Activated naive CD4-positive, alpha-beta T cell treated with anti-CD3 and anti-CD28 coated beads, Interleukin-2, amount 50 U/mL, for 72 hours (primary cell): ENCODE data around the gene SLC1A7. TPM values are rescaled to one million over a fixed set of nuclear protein-coding genes. Genes with fewer than 3 reads are reported as not detected.

Experiments
- ATAC-seq, 2 donors: fragments of 150-1000 bp; cut with Tn5 transposase; 2 replicates each; pipeline ENCODE4 v1.10.0; 2021; ENCODE audit warnings: mild to moderate bottlenecking in 2 of 2, moderate library complexity in 2 of 2
- DNase-seq, 2 donors: peaks; one replicate each; pipeline ENCODE4 v3.0.0; 2021 to 2022; ENCODE audit warnings: low spot score in 2 of 2
- H3K27ac Mint-ChIP-seq, 2 donors: one replicate each; pipeline ENCODE4 v1.8.0; 2022; ENCODE audit warnings: mild to moderate bottlenecking in 2 of 2, mixed read lengths in 2 of 2
- H3K36me3 Mint-ChIP-seq, 2 donors: one replicate each; pipeline ENCODE4 v1.8.0; 2022; ENCODE audit warnings: mixed read lengths in 2 of 2
- H3K9me3 Mint-ChIP-seq, 2 donors: one replicate each; pipeline ENCODE4 v1.8.0; 2022; ENCODE audit warnings: mixed read lengths in 2 of 2
- total RNA-seq, 2 donors: library from RNA; stranded (reverse); gene quantifications; one replicate each; pipeline ENCODE4 v1.2.3, GENCODE V29; 2022

The SLC1A7 gene
- total RNA-seq, 2 donors from 2014 or later: not detected

GRCh38 chr1:53079251-53079650, 63.2 kb downstream of the SLC1A7 start:
- no peaks in the 10 kb centered on the region for H3K36me3 Mint-ChIP-seq
- ATAC-seq: no peak
- peak overlapping the region in 1 of 2 donors; percentile 41 for H3K27ac Mint-ChIP-seq
- no peaks in the 10 kb centered on the region for H3K9me3 Mint-ChIP-seq
- DNase-seq: no peak

GRCh38 chr1:53078333-53079101, 63.9 kb downstream of the SLC1A7 start:
- DNase-seq (no peak), ATAC-seq (no peak)
- Mint-ChIP-seq H3K9me3 (no peaks in the 10 kb centered on the region), H3K36me3 (no peaks in the 10 kb centered on the region), H3K27ac (no peak overlapping the region)

DNA sequence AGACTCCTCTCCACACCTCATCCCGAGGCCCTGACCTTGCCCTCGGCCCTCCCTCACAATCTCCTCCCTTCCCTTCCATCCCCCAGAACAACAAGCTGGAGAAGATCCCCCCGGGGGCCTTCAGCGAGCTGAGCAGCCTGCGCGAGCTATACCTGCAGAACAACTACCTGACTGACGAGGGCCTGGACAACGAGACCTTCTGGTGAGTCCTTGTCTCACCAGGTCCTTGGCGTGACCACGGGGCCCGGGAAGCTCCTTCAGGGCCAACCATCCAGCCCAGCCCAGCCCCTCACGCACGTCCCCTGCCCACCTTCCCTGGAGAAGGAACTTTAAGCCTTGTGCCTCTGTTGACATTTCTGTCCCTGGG, 64.9 kb downstream of the SLC1A7 start:
- ATAC-seq (no peak), DNase-seq (no peak)
- Mint-ChIP-seq H3K9me3 (no peaks in the 10 kb centered on the region), H3K27ac (no peak overlapping the region), H3K36me3 (no peaks in the 10 kb centered on the region)

GRCh38 chr1:53076721-53077598, 65.5 kb downstream of the SLC1A7 start:
- H3K36me3 Mint-ChIP-seq: no peaks in the 10 kb centered on the region
- no peak overlapping the region for H3K27ac Mint-ChIP-seq
- DNase-seq (no peak), ATAC-seq (no peak)
- H3K9me3 Mint-ChIP-seq: no peaks in the 10 kb centered on the region

- no peaks in the 10 kb centered on the region for H3K36me3 Mint-ChIP-seq
- ATAC-seq (no peak), DNase-seq (no peak)
- no peak overlapping the region for H3K27ac Mint-ChIP-seq
- no peaks in the 10 kb centered on the region for H3K9me3 Mint-ChIP-seq
These were observed 66.3 kb downstream of the SLC1A7 start for GRCh38 chr1:53076165-53076564.

DNA sequence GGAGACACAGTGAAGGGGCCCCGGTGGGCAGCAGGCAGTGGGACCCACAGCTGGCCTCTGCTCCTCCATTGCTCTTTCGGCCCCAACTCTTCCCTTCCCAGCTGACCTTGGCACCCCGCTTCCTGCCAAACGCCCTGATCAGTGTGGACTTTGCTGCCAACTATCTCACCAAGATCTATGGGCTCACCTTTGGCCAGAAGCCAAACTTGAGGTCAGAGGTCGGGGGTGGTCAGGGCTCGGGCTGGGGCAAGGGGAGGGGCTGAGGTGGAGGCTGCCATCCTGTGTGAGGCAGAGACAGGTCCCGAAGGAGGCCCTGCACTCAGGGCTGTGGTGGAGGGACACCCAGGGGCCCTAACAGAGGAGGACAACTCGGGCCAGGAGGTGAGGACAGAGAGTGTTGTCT, 66.7 kb downstream of the SLC1A7 start:
- Mint-ChIP-seq H3K36me3 (no peaks in the 10 kb centered on the region), H3K27ac (no peak overlapping the region), H3K9me3 (no peaks in the 10 kb centered on the region)
- DNase-seq: no peak
- ATAC-seq: no peak

GRCh38 chr1:53075206-53075605, 67.2 kb downstream of the SLC1A7 start:
- peak overlapping the region in 1 of 2 donors; percentile 25 for H3K27ac Mint-ChIP-seq
- H3K9me3 Mint-ChIP-seq: no peaks in the 10 kb centered on the region
- ATAC-seq (no peak), DNase-seq (peak in 1 of 2 donors; percentile 20)
- no peaks in the 10 kb centered on the region for H3K36me3 Mint-ChIP-seq

DNA sequence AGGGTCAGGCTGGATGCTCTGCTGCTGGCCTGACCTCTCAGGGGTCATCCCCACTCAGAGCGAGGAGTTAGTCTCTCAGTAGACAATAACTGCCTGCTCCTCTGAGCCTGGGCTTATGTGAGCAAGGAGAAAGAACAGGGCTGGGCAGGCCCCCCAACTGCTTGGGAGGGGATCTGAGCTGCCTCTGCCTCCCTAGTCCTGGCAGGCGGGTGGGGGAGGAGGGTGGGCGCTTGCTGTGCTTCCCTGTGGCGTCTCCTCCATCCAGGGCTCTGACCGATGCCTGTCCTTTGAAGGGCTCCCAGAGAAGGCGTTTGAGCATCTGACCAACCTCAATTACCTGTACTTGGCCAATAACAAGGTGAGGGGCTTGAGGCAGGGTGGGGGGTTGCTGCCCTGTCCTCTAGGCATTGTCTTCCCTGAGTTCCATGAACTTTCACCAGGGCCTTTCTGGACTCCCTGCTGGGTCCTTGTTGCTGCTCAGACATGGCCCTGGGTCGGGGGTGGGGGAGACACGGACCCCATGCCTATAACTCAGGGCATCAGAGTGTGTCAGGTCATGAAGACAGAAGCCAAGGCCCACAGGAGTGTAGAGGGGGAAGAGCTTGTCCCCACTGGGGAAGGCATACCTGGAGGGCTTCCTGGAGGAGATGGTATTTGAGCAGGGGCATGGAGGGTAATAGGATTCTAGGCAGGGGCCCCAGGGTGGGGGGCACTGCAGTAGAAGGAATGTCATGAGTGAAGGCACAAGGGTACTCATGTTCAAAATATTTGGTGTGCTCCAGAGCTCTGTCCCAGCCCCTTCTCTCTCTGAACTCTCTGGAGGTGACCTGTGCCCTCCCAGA, 67.9 kb downstream of the SLC1A7 start:
- DNase-seq (peak in 1 of 2 donors; percentile 11), ATAC-seq (no peak)
- Mint-ChIP-seq H3K9me3 (no peaks in the 10 kb centered on the region), H3K27ac (no peak overlapping the region), H3K36me3 (no peaks in the 10 kb centered on the region)

DNA sequence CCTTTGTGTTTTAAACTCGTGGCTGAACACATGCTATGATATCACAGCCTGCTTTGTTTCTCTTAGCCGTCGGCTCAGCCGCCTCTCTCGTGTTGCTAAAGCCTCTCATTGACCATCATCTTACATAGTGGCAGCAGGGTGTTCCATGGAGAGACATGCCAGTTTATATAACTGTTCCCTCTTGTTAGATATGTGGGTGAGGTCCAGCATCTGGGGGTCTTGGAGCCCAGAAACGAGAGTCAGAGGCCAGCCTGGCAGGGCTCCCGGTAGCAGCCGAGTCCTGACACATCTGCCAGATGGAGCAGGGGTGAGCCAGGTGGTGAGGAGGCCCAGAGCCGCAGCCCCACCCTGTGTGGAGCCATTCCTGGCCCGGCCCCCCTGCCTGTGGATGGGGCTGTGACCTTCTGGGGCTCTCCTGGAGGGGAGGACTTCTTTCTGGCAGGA, 68.5 kb downstream of the SLC1A7 start:
- ATAC-seq (no peak), DNase-seq (peak in 1 of 2 donors; percentile 14)
- Mint-ChIP-seq H3K36me3 (no peaks in the 10 kb centered on the region), H3K27ac (no peak overlapping the region), H3K9me3 (no peaks in the 10 kb centered on the region)

DNA sequence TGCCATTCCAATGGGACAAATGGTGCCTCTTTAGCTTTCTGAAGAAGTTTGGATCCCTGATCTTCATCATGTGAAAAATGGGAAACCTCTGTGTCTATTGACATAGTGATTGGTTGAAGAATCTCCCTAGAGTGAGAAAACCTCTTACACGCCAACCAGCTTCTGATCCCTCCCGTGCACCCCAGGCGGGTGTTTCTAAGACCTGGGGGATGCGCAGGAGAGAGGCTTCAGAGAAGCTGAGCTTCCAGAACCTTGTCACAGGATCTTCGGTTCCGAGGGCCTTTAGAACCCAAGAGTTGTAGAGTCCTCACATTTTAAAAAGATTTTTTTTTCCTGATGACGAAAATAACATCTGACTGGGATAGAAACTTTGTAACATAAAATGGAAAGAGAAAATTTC, 69.2 kb downstream of the SLC1A7 start:
- H3K27ac Mint-ChIP-seq: no peak overlapping the region
- H3K36me3 Mint-ChIP-seq: no peaks in the 10 kb centered on the region
- no peaks in the 10 kb centered on the region for H3K9me3 Mint-ChIP-seq
- no peak for DNase-seq
- ATAC-seq: no peak

- H3K9me3 Mint-ChIP-seq: no peaks in the 10 kb centered on the region
- no peaks in the 10 kb centered on the region for H3K36me3 Mint-ChIP-seq
- no peak overlapping the region for H3K27ac Mint-ChIP-seq
- ATAC-seq: no peak
- DNase-seq: no peak
These were observed 70.5 kb downstream of the SLC1A7 start for GRCh38 chr1:53071915-53072314.

DNA sequence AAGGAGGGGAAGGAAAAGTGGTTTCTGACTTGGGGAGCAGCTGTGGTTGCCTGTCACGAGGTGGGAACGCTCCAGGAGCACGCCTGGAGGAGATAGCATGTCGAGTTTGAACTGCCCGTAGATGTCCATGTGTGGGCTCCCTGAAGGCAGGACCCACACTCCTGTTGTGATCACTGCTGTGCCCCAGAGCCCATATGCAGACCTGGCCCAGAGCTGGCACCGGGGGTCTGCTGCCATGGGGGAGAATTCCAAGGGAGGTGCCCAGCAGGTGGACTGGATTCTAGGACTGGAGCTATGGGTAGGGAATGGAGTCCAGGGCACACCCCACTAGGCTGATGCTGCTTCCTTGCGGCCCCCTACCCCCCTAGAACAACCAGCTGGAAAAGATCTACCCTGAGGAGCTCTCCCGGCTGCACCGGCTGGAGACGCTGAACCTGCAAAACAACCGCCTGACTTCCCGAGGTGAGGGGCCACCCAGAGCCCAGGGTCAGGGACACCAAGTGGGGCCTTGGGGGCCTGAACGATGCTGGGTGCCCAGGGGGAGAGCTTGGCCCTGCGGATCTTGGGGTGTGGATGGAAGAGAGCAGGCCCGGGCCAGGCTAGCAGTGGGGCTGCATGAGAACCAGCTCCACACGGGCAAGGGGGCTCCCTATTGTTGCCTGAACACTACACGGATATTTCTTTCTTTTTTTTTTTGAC, 71.1 kb downstream of the SLC1A7 start:
- no peak overlapping the region for H3K27ac Mint-ChIP-seq
- DNase-seq (peak in 1 of 2 donors; percentile 54), ATAC-seq (no peak)
- H3K36me3 Mint-ChIP-seq: no peaks in the 10 kb centered on the region
- H3K9me3 Mint-ChIP-seq: no peaks in the 10 kb centered on the region

GRCh38 chr1:53070621-53071020, 71.8 kb downstream of the SLC1A7 start:
- H3K9me3 Mint-ChIP-seq: no peaks in the 10 kb centered on the region
- ATAC-seq: no peak
- H3K36me3 Mint-ChIP-seq: no peaks in the 10 kb centered on the region
- H3K27ac Mint-ChIP-seq: no peak overlapping the region
- DNase-seq: peak in 1 of 2 donors; percentile 31

DNA sequence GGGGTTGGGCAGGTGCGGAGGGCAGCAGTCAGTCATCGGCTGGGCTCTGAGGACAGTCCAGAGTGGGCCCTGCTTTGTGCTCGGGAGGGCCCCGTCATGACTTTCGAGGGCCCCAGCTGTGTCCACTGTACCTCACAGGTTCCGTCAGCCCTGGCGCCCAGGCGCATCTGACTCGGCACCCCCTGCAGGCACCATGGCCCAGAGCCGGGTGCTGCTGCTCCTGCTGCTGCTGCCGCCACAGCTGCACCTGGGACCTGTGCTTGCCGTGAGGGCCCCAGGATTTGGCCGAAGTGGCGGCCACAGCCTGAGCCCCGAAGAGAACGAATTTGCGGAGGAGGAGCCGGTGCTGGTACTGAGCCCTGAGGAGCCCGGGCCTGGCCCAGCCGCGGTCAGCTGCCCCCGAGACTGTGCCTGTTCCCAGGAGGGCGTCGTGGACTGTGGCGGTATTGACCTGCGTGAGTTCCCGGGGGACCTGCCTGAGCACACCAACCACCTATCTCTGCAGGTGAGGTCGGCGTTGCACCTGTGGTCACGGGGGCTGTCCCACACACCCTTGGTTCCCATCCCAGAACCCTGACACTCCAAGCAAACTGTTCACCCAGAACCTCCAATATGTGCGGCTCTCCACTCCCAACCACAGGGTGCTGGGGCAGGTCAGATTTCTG, 72.6 kb downstream of the SLC1A7 start:
- DNase-seq (peak in 1 of 2 donors; percentile 26), ATAC-seq (no peak)
- H3K9me3 Mint-ChIP-seq: no peaks in the 10 kb centered on the region
- no peak overlapping the region for H3K27ac Mint-ChIP-seq
- H3K36me3 Mint-ChIP-seq: no peaks in the 10 kb centered on the region

GRCh38 chr1:53069265-53069662, 73.2 kb downstream of the SLC1A7 start:
- peak in 1 of 2 donors; percentile 53 for DNase-seq
- Mint-ChIP-seq H3K27ac (no peak overlapping the region), H3K36me3 (no peaks in the 10 kb centered on the region), H3K9me3 (no peaks in the 10 kb centered on the region)
- ATAC-seq: no peak
